GM21723 (cell line): ENCODE data around the gene FAM186B.
A peak's percentile ranks its signal among the peaks of the same experiment; 100 is the strongest.

Experiments used
- ATAC-seq: cut with Tn5 transposase; IDR thresholded peaks from one replicate; pipeline ENCODE4 v1.9.1; 2021; ENCODE audit warnings: mild to moderate bottlenecking, moderate library complexity; ENCODE audit not compliant: unreplicated experiment

FAM186B gene

DNA sequence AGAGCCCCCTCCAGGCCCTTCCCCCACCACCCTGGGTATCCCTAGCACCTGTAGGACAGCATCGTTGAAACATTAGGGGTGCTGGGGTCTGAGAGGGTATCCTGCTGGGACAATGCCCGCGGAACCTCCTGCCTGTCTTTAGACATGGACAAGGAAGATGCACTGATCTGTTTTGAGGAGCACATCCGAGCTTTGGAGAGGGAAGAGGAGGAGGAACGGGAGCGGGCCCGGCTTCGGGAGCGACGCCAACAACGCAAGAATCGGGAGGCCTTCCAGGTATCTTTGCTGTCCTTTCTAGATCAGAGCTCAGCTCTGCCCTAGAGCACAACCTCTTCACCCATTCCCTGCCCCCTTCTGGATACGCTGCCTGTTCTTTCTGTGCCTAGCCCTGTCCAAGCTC lies 31.1 kb upstream of the FAM186B start:
- ATAC-seq = no peak

- no peak for ATAC-seq
Measured at GRCh38 chr12:49635656-49636055, 30.2 kb upstream of the FAM186B start.

- ATAC-seq = no peak
Measured at GRCh38 chr12:49635036-49635435, 29.6 kb upstream of the FAM186B start.

DNA sequence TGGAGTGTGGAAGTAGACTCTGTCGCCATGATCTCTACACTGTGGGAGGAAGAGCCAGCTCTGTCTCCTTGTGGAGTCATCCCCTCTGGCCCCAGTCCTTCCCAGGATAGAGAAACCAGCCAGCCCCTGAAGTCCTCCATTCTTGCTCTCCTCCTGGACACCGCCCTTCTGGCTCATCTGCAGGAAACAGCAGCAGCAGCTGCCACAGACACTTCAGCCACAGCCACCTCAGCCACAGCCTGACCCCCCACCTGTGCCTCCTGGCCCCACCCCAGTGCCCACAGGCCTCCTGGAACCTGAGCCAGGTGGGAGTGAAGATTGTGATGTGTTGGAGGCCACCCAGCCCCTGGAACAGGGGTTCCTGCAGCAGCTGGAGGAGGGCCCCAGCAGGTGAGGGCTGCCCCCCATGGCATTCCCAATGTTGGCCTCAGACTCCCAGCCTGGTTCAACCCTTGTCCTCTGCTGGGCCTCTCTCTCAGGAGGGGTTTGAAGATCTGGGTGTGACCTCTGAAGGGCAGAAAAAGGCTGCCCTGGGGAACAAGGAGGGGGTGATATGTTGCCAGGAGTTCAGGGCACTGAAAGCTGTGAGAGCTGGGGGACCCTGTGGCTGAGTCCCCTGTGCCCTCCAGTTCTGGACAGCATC lies 28.4 kb upstream of the FAM186B start:
- ATAC-seq = no peak

DNA sequence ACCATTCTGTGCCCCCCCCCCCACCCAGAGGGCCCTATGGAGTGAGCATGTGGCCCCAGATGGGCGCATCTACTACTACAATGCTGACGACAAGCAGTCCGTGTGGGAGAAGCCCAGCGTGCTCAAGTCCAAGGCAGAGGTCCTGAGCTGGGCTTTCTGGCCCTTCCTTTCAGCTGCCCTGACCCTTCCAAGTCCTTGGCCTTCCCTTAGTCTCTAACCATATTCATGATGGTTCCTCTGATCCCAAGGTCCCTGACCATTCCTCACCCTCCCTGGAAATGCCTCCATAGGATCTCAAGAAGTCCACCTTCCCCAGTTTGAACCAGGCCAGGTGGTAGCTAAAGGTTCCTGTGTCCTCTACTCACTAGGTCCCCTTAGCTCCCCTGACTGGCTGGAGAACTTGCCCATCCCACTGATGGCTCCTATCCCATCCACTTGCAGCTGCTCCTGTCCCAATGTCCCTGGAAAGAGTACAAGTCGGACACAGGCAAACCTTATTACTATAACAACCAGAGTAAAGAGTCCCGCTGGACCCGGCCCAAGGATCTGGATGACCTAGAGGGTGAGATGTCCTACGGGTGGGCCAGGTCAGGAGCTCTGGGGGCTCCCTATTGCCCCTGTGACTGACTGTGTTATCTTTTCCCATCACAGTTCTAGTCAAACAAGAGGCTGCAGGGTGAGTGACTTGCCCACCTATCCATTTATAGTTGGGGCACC lies 27.7 kb upstream of the FAM186B start:
- no peak for ATAC-seq

DNA sequence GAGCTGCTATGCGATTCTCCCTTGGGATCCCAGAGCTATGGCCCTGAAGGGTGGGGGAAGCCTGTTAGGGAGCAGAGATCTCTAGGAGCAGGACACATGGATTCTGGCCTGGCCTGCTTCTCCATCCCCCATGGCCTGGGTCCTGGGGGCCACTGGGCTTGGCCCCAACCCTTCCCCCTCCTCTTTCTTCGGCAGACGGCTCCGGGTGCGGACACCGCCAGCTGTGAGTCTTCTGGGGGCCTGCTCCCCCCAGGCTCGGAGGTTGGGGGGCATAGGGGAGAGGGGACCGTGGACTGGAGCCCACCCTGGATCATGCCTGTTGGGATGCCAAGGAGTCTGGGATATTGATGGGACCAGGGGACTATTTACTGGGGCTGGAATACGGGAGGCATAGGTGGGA lies 27.0 kb upstream of the FAM186B start:
- ATAC-seq = no peak

- ATAC-seq = no peak
Measured at GRCh38 chr12:49631336-49631907, 26.0 kb upstream of the FAM186B start.

- no peak for ATAC-seq
Measured at GRCh38 chr12:49627752-49628360, 22.4 kb upstream of the FAM186B start.

- no peak for ATAC-seq
Measured at GRCh38 chr12:49626836-49627235, 21.4 kb upstream of the FAM186B start.

- ATAC-seq = no peak
Measured at GRCh38 chr12:49626169-49626835, 20.9 kb upstream of the FAM186B start.

- ATAC-seq = no peak
Measured at GRCh38 chr12:49624921-49625577, 19.6 kb upstream of the FAM186B start.

DNA sequence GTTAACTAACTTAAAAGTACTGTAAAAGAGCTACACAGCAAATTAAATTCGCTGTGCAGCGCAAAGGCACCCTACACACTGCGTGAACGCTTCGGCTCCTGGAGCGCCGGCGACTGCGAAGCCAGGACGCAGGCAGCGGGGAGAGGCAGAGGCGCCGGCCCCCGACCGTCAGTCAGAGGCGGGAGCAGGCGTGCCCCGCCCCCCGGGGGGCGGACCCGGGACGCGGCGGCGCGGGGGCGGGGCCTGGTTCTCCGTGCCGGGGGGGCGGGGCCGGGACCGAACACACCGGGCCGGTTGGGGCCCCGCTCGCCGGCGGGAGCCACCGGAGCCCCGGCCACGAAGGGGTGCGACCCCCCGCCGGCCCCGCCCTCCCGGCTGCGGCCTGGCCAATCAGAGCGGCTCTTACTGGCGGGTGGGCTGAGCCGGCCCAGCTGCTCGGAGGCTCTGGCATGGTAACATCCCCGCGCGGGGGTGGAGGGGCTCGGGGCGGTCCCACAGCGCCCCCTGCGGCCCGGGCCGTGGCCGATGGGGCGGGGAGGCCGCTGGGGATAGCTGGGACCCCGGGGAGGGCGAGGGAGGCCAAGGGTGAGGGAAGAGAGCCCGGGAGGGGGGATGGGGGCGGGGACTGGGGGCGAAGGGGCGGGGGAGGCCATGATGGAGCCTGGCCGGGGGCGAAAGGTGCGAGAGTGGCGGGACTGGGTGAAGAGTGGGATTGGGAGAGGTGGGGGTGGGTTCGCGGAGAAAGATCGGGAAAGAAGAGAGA lies 17.9 kb upstream of the FAM186B start, which contains the start of gene PRPF40B:
Gene PRPF40B (plus strand): TSS at position 420 of the 763 bp plus-strand sequence. CDS start 30 bp downstream, at position 450.
- peak; percentile 80 for ATAC-seq

- peak; percentile 33 for ATAC-seq
Measured at GRCh38 chr12:49622501-49623141, 17.2 kb upstream of the FAM186B start.

GRCh38 chr12:49621651-49622500 lies 16.4 kb upstream of the FAM186B start:
- peak; percentile 23 for ATAC-seq

DNA sequence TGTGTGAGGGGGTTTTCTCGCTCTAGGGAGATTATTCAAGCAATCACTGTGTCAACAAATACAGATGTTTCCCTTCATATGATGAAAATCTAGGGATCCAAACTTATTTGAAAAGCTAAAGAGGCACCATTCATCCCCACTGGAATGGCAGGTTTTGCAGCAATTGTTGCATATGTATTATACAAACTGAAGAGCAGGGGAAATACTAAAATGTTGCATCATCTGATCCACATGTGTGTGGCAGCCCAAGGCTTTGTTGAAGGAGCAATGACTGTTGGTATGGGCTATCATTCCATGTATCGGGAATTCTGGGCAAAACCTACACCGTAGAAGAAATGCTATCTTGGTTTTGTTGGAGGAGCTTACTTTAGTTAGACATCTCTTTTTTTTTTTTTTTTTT lies 13.8 kb upstream of the FAM186B start:
- no peak for ATAC-seq

GRCh38 chr12:49618576-49618975 lies 13.1 kb upstream of the FAM186B start:
- no peak for ATAC-seq

DNA sequence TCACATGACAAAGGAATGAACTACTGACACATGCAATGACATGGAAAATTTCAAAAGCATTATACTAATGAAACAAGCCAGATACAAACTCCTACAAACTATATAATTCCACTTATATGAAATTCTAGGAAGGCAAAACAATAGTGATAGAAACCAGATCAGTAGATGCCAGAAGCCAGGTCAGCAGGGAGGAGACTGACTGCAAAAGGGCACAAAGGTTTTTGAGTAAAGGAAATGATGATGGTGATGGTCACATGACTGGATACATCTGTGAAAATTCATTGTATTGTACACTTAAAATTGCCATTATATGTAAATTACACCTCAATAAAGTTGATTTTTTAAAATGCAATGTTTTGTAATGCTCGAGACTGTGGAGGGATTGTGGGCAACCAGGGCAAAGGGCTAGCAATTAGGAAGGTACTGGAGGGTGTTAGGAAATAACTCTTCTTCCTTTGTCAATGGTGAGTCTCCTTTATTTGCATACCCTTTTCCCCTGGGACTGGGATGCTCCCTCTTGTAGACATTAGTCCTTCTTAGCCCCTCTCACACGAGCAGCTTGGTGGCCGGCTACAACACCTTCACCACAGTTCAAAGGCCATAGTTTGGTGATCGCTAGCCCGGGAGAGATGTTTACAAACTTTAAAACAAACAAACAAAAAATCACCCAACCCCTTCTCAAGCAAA lies 11.2 kb upstream of the FAM186B start:
- ATAC-seq = no peak

GRCh38 chr12:49615725-49616124 lies 10.3 kb upstream of the FAM186B start:
- no peak for ATAC-seq
